Measurements from ENCODE around the gene VMAC. TPM values are rescaled to one million over a fixed set of nuclear protein-coding genes. Genes with fewer than 3 reads are reported as not detected.

VMAC gene
- total and polyA plus RNA-seq, 9 of the 15 experiments (the other 6 are each of a cell fraction or from before 2014, with no cell fraction given): 0.03 to 3.4 (median 1.1) TPM

DNA sequence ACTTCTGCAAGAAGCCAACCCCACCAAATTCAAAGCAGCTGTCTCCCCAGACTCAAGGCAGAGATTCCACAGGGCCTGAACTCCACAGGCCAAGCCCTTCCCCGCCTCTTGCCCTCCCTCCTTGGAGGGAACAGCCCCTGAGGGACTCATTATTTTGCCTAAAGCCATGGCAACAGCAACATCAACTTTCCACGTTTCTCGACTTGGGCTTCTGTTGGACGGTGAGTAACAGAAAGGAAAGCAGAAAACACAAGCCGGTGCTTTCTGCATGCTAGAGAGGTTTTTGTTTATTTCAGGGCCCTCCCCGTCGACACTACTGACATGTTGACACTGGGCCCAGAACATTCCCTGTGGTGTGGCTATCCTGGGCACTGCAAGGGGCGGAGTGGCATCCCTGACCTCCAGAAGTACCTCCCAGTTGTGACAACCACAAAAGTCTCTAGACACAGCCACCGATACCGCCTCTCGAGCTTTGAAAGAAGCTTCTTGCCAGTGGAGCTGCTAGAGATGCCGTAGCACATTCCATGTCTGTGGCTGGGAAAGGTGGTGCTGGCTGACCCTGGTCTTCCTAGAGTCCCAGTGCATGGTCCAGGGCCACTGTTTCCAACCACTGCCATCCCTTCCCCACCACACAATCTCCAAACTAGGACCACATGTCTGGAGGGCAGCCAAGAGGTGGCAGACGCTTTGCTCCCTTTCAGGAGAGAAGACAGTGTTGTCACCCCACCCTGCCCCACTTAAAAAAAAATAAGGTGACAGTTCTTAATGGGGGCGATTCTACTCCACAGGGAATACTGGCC is 22.2 kb downstream of the VMAC start (continued):
- TF ChIP-seq, protein P1, sequence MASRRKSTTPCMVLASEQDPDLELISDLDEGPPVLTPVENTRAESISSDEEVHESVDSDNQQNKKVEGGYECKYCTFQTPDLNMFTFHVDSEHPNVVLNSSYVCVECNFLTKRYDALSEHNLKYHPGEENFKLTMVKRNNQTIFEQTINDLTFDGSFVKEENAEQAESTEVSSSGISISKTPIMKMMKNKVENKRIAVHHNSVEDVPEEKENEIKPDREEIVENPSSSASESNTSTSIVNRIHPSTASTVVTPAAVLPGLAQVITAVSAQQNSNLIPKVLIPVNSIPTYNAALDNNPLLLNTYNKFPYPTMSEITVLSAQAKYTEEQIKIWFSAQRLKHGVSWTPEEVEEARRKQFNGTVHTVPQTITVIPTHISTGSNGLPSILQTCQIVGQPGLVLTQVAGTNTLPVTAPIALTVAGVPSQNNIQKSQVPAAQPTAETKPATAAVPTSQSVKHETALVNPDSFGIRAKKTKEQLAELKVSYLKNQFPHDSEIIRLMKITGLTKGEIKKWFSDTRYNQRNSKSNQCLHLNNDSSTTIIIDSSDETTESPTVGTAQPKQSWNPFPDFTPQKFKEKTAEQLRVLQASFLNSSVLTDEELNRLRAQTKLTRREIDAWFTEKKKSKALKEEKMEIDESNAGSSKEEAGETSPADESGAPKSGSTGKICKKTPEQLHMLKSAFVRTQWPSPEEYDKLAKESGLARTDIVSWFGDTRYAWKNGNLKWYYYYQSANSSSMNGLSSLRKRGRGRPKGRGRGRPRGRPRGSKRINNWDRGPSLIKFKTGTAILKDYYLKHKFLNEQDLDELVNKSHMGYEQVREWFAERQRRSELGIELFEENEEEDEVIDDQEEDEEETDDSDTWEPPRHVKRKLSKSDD (conservative IDR thresholded peaks at IDR 0.05; ENCODE audit: low read length): no peak
- TF ChIP-seq CEBPB (tag; IDR thresholded peaks at IDR 0.05) (no peak), NFATC3 (IDR thresholded peaks at IDR 0.05) (no peak), HSF4 (CRISPR knock-in tag; IDR thresholded peaks at IDR 0.05; ENCODE audit: borderline replicate concordance) (no peak), ZBTB8A (IDR thresholded peaks at IDR 0.05; ENCODE audit: partially characterized antibody) (no peak), ZNF274 (IDR thresholded peaks at IDR 0.05; ENCODE audit: borderline replicate concordance, low read depth, low read length) (no peak), EZH2 (IDR thresholded peaks at IDR 0.05; ENCODE audit: borderline replicate concordance, low read depth, low read length) (no peak), XRCC4 (IDR thresholded peaks at IDR 0.05; ENCODE audit: extremely low read depth, insufficient read depth, insufficient read length) (no peak), ZFPM2 (CRISPR knock-in tag; IDR thresholded peaks at IDR 0.05) (no peak), PCBP2 (IDR thresholded peaks at IDR 0.05; ENCODE audit: low read depth, low read length, poor library complexity, severe bottlenecking) (no peak), COPS2 (conservative IDR thresholded peaks at IDR 0.05) (no peak)
- TF ChIP-seq, protein P2, sequence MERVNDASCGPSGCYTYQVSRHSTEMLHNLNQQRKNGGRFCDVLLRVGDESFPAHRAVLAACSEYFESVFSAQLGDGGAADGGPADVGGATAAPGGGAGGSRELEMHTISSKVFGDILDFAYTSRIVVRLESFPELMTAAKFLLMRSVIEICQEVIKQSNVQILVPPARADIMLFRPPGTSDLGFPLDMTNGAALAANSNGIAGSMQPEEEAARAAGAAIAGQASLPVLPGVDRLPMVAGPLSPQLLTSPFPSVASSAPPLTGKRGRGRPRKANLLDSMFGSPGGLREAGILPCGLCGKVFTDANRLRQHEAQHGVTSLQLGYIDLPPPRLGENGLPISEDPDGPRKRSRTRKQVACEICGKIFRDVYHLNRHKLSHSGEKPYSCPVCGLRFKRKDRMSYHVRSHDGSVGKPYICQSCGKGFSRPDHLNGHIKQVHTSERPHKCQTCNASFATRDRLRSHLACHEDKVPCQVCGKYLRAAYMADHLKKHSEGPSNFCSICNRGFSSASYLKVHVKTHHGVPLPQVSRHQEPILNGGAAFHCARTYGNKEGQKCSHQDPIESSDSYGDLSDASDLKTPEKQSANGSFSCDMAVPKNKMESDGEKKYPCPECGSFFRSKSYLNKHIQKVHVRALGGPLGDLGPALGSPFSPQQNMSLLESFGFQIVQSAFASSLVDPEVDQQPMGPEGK (CRISPR knock-in tag; IDR thresholded peaks at IDR 0.05; ENCODE audit: borderline replicate concordance): no peak
- TF ChIP-seq, protein P3, sequence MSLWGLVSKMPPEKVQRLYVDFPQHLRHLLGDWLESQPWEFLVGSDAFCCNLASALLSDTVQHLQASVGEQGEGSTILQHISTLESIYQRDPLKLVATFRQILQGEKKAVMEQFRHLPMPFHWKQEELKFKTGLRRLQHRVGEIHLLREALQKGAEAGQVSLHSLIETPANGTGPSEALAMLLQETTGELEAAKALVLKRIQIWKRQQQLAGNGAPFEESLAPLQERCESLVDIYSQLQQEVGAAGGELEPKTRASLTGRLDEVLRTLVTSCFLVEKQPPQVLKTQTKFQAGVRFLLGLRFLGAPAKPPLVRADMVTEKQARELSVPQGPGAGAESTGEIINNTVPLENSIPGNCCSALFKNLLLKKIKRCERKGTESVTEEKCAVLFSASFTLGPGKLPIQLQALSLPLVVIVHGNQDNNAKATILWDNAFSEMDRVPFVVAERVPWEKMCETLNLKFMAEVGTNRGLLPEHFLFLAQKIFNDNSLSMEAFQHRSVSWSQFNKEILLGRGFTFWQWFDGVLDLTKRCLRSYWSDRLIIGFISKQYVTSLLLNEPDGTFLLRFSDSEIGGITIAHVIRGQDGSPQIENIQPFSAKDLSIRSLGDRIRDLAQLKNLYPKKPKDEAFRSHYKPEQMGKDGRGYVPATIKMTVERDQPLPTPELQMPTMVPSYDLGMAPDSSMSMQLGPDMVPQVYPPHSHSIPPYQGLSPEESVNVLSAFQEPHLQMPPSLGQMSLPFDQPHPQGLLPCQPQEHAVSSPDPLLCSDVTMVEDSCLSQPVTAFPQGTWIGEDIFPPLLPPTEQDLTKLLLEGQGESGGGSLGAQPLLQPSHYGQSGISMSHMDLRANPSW (CRISPR knock-in tag; IDR thresholded peaks at IDR 0.05): no peak
